H1 (cell line): ENCODE results near the gene TMEM223. TPM values are rescaled to one million over a fixed set of nuclear protein-coding genes. Genes with fewer than 3 reads are reported as not detected.

Experiments used
- CTCF ChIA-PET: fragments of 300-600 bp; sonication (Branson Sonifier 250); formaldehyde crosslinking; loops from one replicate; lab custom pipeline; 2021; ENCODE audit not compliant: partially characterized antibody; lab: Charles Lee
- POLR2A ChIA-PET: fragments of 300-600 bp; sonication (Branson Sonifier 250); formaldehyde crosslinking; loops from one replicate; lab custom pipeline; 2021; ENCODE audit warnings: inconsistent platforms; ENCODE audit not compliant: partially characterized antibody; lab: Charles Lee
- DNase-seq, 2 experiments: peaks; one replicate each; pipeline versions ENCODE4 v3.0.0 to v3.0.0-alpha.2; 2010 to 2022; ENCODE audit warnings: low spot score in 2 of 2, low read depth in 1 of 2, mixed read lengths in 1 of 2
- FAIRE-seq: peaks from 2 replicates; lab custom pipeline; 2011; peaks lifted over from hg19 to GRCh38; lab: Jason Lieb, UNC
- H2AFZ ChIP-seq: 2 replicates; pipeline ENCODE4 v1.8.1; 2012; ENCODE audit warnings: low read length, inconsistent platforms
- H2AK5ac ChIP-seq: 2 replicates; pipeline ENCODE4 v1.6.1; 2013; ENCODE audit warnings: low read depth, low read length
- H2BK120ac ChIP-seq: replicated peaks from 2 replicates; pipeline ENCODE3; 2013; ENCODE audit warnings: low read depth, low read length, inconsistent platforms
- H2BK12ac ChIP-seq: 2 replicates; pipeline ENCODE4 v1.6.1; 2013; ENCODE audit warnings: low read depth, low read length
- H2BK15ac ChIP-seq: 2 replicates; pipeline ENCODE4 v1.6.1; 2013; ENCODE audit warnings: low read length
- H2BK20ac ChIP-seq: 2 replicates; pipeline ENCODE4 v1.6.1; 2013; ENCODE audit warnings: low read length
- H2BK5ac ChIP-seq: 2 replicates; pipeline ENCODE4 v1.6.1; 2013; ENCODE audit warnings: low read depth, low read length
- H3K14ac ChIP-seq: 2 replicates; pipeline ENCODE4 v1.6.1; 2013; ENCODE audit warnings: inconsistent platforms; ENCODE audit not compliant: insufficient read length
- H3K18ac ChIP-seq: 2 replicates; pipeline ENCODE4 v1.6.1; 2013; ENCODE audit warnings: low read length; ENCODE audit errors: extremely low read depth
- H3K23ac ChIP-seq: 2 replicates; pipeline ENCODE4 v1.6.1; 2013; ENCODE audit warnings: inconsistent platforms; ENCODE audit not compliant: insufficient read length
- H3K23me2 ChIP-seq: 2 replicates; pipeline ENCODE4 v1.6.1; 2013; ENCODE audit warnings: low read depth, low read length
- H3K27ac ChIP-seq: 2 replicates; pipeline ENCODE4 v1.6.1; 2011; ENCODE audit warnings: low read depth, low read length, inconsistent platforms
- H3K27me3 ChIP-seq, 4 experiments: replicated peaks in 1 of 4; 1 replicate in 1 of 4; 2 replicates in 3 of 4; pipeline versions ENCODE4 v1.6.1 to v1.8.1; 2011 to 2013; ENCODE audit warnings: low read length in 3 of 4, mild to moderate bottlenecking in 3 of 4, inconsistent platforms in 2 of 4, mixed read lengths in 2 of 4, moderate library complexity in 1 of 4; ENCODE audit not compliant: control insufficient read depth in 3 of 4, insufficient read depth in 3 of 4; ENCODE audit errors: extremely low read depth in 1 of 4
- H3K36me3 ChIP-seq, 4 experiments: 2 replicates each; pipeline versions ENCODE4 v1.6.1 to v1.8.1; 2011 to 2013; ENCODE audit warnings: mild to moderate bottlenecking in 4 of 4, low read length in 3 of 4, moderate library complexity in 2 of 4, control low read depth in 1 of 4, inconsistent platforms in 1 of 4; ENCODE audit not compliant: insufficient read depth in 4 of 4, control insufficient read depth in 2 of 4
- H3K4ac ChIP-seq: replicated peaks from 2 replicates; pipeline ENCODE3; 2013; ENCODE audit warnings: low read length, low read depth, mixed read lengths, inconsistent platforms; ENCODE audit not compliant: insufficient read length
- H3K4me1 ChIP-seq, 4 experiments: replicated peaks in 1 of 4; 1 replicate in 1 of 4; 2 replicates in 3 of 4; pipeline versions ENCODE4 v1.6.1 to v1.8.1; 2011 to 2013; ENCODE audit warnings: low read length in 3 of 4, inconsistent platforms in 2 of 4, mixed read lengths in 1 of 4; ENCODE audit not compliant: insufficient read depth in 4 of 4, control insufficient read depth in 3 of 4
- H3K4me2 ChIP-seq, 2 experiments: 2 replicates each; pipeline versions ENCODE4 v1.6.1 to v1.8.1; 2011 to 2013; ENCODE audit warnings: low read depth in 2 of 2, low read length in 2 of 2, control low read depth in 1 of 2, inconsistent platforms in 1 of 2, mild to moderate bottlenecking in 1 of 2; ENCODE audit not compliant: insufficient read depth in 1 of 2
- H3K4me3 ChIP-seq, 4 experiments: fragments of 200-600, 300-600 bp in 1 of 4; sonication (generic), shearing (Covaris generic), sonication (Bioruptor Twin) in 1 of 4; 2 replicates each; pipeline versions ENCODE4 v1.5.1 to v1.8.1; 2011 to 2016; ENCODE audit warnings: low read length in 4 of 4, low read depth in 3 of 4, control low read depth in 2 of 4, inconsistent platforms in 2 of 4, mild to moderate bottlenecking in 2 of 4, mixed read lengths in 1 of 4, moderate library complexity in 1 of 4; ENCODE audit not compliant: insufficient read depth in 2 of 4; ENCODE audit errors: extremely low read depth in 1 of 4
- H3K56ac ChIP-seq: replicated peaks from 2 replicates; pipeline ENCODE3; 2013; ENCODE audit warnings: low read depth, mild to moderate bottlenecking, mixed read lengths, low read length, inconsistent platforms; ENCODE audit not compliant: insufficient read length
- H3K79me1 ChIP-seq: 2 replicates; pipeline ENCODE4 v1.6.1; 2013; ENCODE audit warnings: low read depth, low read length, control low read depth
- H3K79me2 ChIP-seq, 2 experiments: 2 replicates each; pipeline versions ENCODE4 v1.6.1 to v1.8.1; 2012 to 2013; ENCODE audit warnings: low read length in 2 of 2, mild to moderate bottlenecking in 2 of 2, inconsistent platforms in 1 of 2; ENCODE audit not compliant: insufficient read depth in 2 of 2, control insufficient read depth in 1 of 2
- H3K9ac ChIP-seq, 4 experiments: replicated peaks in 1 of 4; 1 replicate in 1 of 4; 2 replicates in 3 of 4; pipeline versions ENCODE4 v1.6.1 to v1.8.1; 2011 to 2013; ENCODE audit warnings: low read depth in 3 of 4, low read length in 3 of 4, control low read depth in 2 of 4, mild to moderate bottlenecking in 2 of 4, moderate library complexity in 2 of 4, inconsistent platforms in 1 of 4; ENCODE audit errors: extremely low read depth in 1 of 4
- H3K9me3 ChIP-seq, 2 experiments: 2 replicates each; pipeline versions ENCODE4 v1.6.1 to v1.8.1; 2012 to 2013; ENCODE audit warnings: mild to moderate bottlenecking in 2 of 2, moderate library complexity in 2 of 2, control low read depth in 1 of 2, inconsistent platforms in 1 of 2, low read depth in 1 of 2, low read length in 1 of 2, mixed read lengths in 1 of 2; ENCODE audit not compliant: insufficient read depth in 2 of 2
- H4K20me1 ChIP-seq, 2 experiments: replicated peaks in 1 of 2; 2 replicates each; pipeline versions ENCODE3 to v1.8.1; 2011 to 2013; ENCODE audit warnings: inconsistent platforms in 2 of 2, low read length in 2 of 2, mild to moderate bottlenecking in 1 of 2; ENCODE audit not compliant: insufficient read depth in 2 of 2, control insufficient read depth in 1 of 2
- H4K5ac ChIP-seq: 2 replicates; pipeline ENCODE4 v1.6.1; 2013; ENCODE audit warnings: low read length, low read depth, mixed read lengths, inconsistent platforms; ENCODE audit not compliant: insufficient read length
- H4K8ac ChIP-seq: 2 replicates; pipeline ENCODE4 v1.8.0; 2013; ENCODE audit warnings: mild to moderate bottlenecking, moderate library complexity, low read length, inconsistent platforms; ENCODE audit not compliant: insufficient read depth; ENCODE audit errors: extremely low read depth
- H4K91ac ChIP-seq: replicated peaks from 2 replicates; pipeline ENCODE3; 2013; ENCODE audit warnings: low read length, mixed read lengths, inconsistent platforms; ENCODE audit not compliant: insufficient read length
- CREB1 ChIP-seq: IDR thresholded peaks from 2 replicates; pipeline ENCODE4 v1.6.1; 2012; ENCODE audit warnings: inconsistent platforms
- RFX5 ChIP-seq: IDR thresholded peaks from 2 replicates; pipeline ENCODE4 v1.6.1; 2011; ENCODE audit warnings: low read depth, low read length, improper control_type of control experiment, borderline replicate concordance
- SAP30 ChIP-seq: fragments of 300-600 bp; sonication (generic); IDR thresholded peaks from 2 replicates; pipeline ENCODE4 v1.7.1; 2012; ENCODE audit warnings: low read length, moderate library complexity, mild to moderate bottlenecking, inconsistent platforms; ENCODE audit not compliant: insufficient read depth, insufficient replicate concordance
- SIRT6 ChIP-seq: IDR thresholded peaks from one replicate; pipeline ENCODE4 v1.7.1; 2012; ENCODE audit warnings: low read length, inconsistent platforms
- SP4 ChIP-seq: IDR thresholded peaks from 2 replicates; pipeline ENCODE4 v1.6.1; 2012; ENCODE audit warnings: low read length, inconsistent platforms
- TAF7 ChIP-seq: optimal IDR thresholded peaks from 2 replicates; pipeline ENCODE3; 2011; ENCODE audit warnings: low read depth, mild to moderate bottlenecking, inconsistent platforms, low read length, moderate library complexity, borderline replicate concordance
- WGBS, 2 experiments: shearing (Covaris generic) in 1 of 2; methylation state at CpG; one replicate each; pipeline versions ENCODE4 v1.1.6 to v1.1.7; 2013 to 2015; ENCODE audit warnings: low lambda C conversion rate in 2 of 2, mixed read lengths in 2 of 2, inconsistent platforms in 1 of 2, low coverage in 1 of 2, missing lambda C conversion rate in 1 of 2; ENCODE audit not compliant: insufficient replicate concordance in 2 of 2, insufficient coverage in 1 of 2, insufficient read length in 1 of 2; ENCODE audit errors: extremely low coverage in 1 of 2, missing lambda C conversion rate in 1 of 2; 5-methylcytosine and 5-hydroxymethylcytosine counted together
- polyA plus RNA-seq, 7 experiments: library from polyadenylated mRNA; depleted of rRNA in 3 of 7; stranded (reverse) in 5 of 7; unstranded in 2 of 7; fragments of >200 nt in 5 of 7; fragments of 200-250 nt in 2 of 7; gene quantifications; 1 replicate in 5 of 7; 2 replicates in 1 of 7; 4 replicates in 1 of 7; pipeline versions ENCODE4 v1.2.1 to v1.2.3, GENCODE V29; 2011 to 2013; ENCODE audit warnings: missing spikeins in 2 of 7, mixed read lengths in 2 of 7
- total RNA-seq: library from RNA; stranded (reverse); fragmentation: NEBNext Ultra II Directional; extraction: Animal tissue kit (Norgen Biotek cat#: 25700); gene quantifications from 2 replicates; pipeline ENCODE4 v1.2.1, GENCODE V29; 2021

Gene TMEM223
- total and polyA plus RNA-seq, 2 of the 8 experiments (the other 6 are each of a cell fraction or from before 2014, with no cell fraction given), result 22.9 to 64.1 TPM

DNA sequence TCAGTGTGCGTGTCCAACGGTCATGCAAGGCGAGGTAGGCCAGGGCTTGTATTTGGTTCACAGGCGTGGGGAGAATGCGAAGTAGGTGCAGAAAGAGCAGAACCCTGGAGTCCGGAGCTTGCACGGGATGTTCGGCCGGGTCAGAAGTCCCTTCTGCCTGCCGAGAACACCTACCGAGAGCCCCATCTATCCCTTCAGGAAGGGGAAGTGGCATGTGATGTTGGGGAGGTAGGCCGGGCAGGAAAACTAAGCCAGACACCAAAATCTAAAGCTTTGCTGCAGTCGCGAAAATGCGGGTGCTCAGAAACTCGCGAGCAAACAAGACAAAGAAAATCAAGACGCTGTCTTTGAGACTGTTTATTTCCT, 21.0 kb downstream of the TMEM223 start:
- Histone ChIP-seq H3K9me3 (no peaks in the 10 kb centered on the region), H2BK12ac (peak overlapping the region; percentile 72; the same call in 1 of the 2 replicates), H3K14ac (no peak overlapping the region), H4K8ac (peak overlapping the region; percentile 87), H2AK5ac (0 out of 2 replicates have a peak overlapping the region, but pooled peaks have one; percentile 79), H3K36me3 (peaks cover 6 to 20% (median 16%) of the 10 kb centered on the region in 4 experiments; a peak in 7 of 8 replicates), H3K79me2 (peaks cover 0 to 19% of the 10 kb centered on the region in 2 experiments; a peak in 2 of 4 replicates), H3K9ac (peak overlapping the region; percentile 15 to 88 (median 59)), H2AFZ (0 out of 2 replicates have a peak overlapping the region, but pooled peaks have one; percentile 60), H2BK15ac (no peak overlapping the region), H3K4ac (peak overlapping the region; percentile 40), H3K79me1 (peaks cover 6% of the 10 kb centered on the region; the same call in 1 of the 2 replicates), H3K23me2 (peaks cover 3% of the 10 kb centered on the region), H4K91ac (peak overlapping the region; percentile 90), H3K4me2 (peak overlapping the region; percentile 95 to 97), H3K4me3 (peak overlapping the region; percentile 77 to 95 (median 92); a peak in 7 of 8 replicates), H3K4me1 (peaks cover 0 to 9% (median 5%) of the 10 kb centered on the region in 4 experiments; a peak in 6 of 7 replicates), H2BK120ac (peak overlapping the region; percentile 90), H2BK20ac (peak overlapping the region; percentile 51; the same call in 1 of the 2 replicates), H4K5ac (peak overlapping the region; percentile 92), H4K20me1 (peaks cover 0 to 2% of the 10 kb centered on the region in 2 experiments), H3K27ac (peak overlapping the region; percentile 72), H3K56ac (peak overlapping the region; percentile 0), H2BK5ac (peak overlapping the region; percentile 90; the same call in 1 of the 2 replicates), H3K23ac (peak overlapping the region; percentile 17), H3K27me3 (no peaks in the 10 kb centered on the region), H3K18ac (peak overlapping the region; percentile 68)
- DNase-seq (peak in 1 of 2 experiments; percentile 65), FAIRE-seq (no peak)
- ChIA-PET POLR2A (interaction anchor here (0.6 to 7.8 kb wide), 30 partner anchors 8 to 179 kb away, joined by 3 to 145 read pairs (median 6); partner anchors contain the start of genes BSCL2, C11orf98, CSKMT and GNG3), CTCF (interaction anchor here (0.9 to 10.2 kb wide), 14 partner anchors 9 to 142 kb away, joined by 3 to 94 read pairs (median 8); partner anchors contain the start of genes BSCL2, POLR2G, TMEM179B and TTC9C)
- TF ChIP-seq SIRT6 (no peak), TAF7 (no peak), RFX5 (peak; percentile 5; the same call in 1 of the 2 replicates), CREB1 (0 out of 2 replicates have a peak, but pooled peaks have one; percentile 7), SAP30 (peak; percentile 69), SP4 (0 out of 2 replicates have a peak, but pooled peaks have one; percentile 21)
- WGBS, 2 experiments, result 14% methylated on average over 18 of the region's 18 CpGs; no CpG with 5 or more reads in 1 of the 2 experiments
